H1 (cell line): Measurements from ENCODE around the gene LCN12. TPM values are rescaled to one million over a fixed set of nuclear protein-coding genes. Genes with fewer than 3 reads are reported as not detected.

Experiments
- CTCF ChIA-PET: fragments of 300-600 bp; sonication (Branson Sonifier 250); formaldehyde crosslinking; loops from one replicate; lab custom pipeline; 2021; ENCODE audit not compliant: partially characterized antibody; lab: Charles Lee
- POLR2A ChIA-PET: fragments of 300-600 bp; sonication (Branson Sonifier 250); formaldehyde crosslinking; loops from one replicate; lab custom pipeline; 2021; ENCODE audit warnings: inconsistent platforms; ENCODE audit not compliant: partially characterized antibody; lab: Charles Lee
- DNase-seq, 2 experiments: peaks; one replicate each; pipeline versions ENCODE4 v3.0.0 to v3.0.0-alpha.2; 2010 to 2022; ENCODE audit warnings: low spot score in 2 of 2, low read depth in 1 of 2, mixed read lengths in 1 of 2
- FAIRE-seq: peaks from 2 replicates; lab custom pipeline; 2011; peaks lifted over from hg19 to GRCh38; lab: Jason Lieb, UNC
- H2AFZ ChIP-seq: 2 replicates; pipeline ENCODE4 v1.8.1; 2012; ENCODE audit warnings: low read length, inconsistent platforms
- H2AK5ac ChIP-seq: 2 replicates; pipeline ENCODE4 v1.6.1; 2013; ENCODE audit warnings: low read depth, low read length
- H2BK120ac ChIP-seq: replicated peaks from 2 replicates; pipeline ENCODE3; 2013; ENCODE audit warnings: low read depth, low read length, inconsistent platforms
- H2BK12ac ChIP-seq: 2 replicates; pipeline ENCODE4 v1.6.1; 2013; ENCODE audit warnings: low read depth, low read length
- H2BK15ac ChIP-seq: 2 replicates; pipeline ENCODE4 v1.6.1; 2013; ENCODE audit warnings: low read length
- H2BK20ac ChIP-seq: 2 replicates; pipeline ENCODE4 v1.6.1; 2013; ENCODE audit warnings: low read length
- H2BK5ac ChIP-seq: 2 replicates; pipeline ENCODE4 v1.6.1; 2013; ENCODE audit warnings: low read depth, low read length
- H3K14ac ChIP-seq: 2 replicates; pipeline ENCODE4 v1.6.1; 2013; ENCODE audit warnings: inconsistent platforms; ENCODE audit not compliant: insufficient read length
- H3K18ac ChIP-seq: 2 replicates; pipeline ENCODE4 v1.6.1; 2013; ENCODE audit warnings: low read length; ENCODE audit errors: extremely low read depth
- H3K23ac ChIP-seq: 2 replicates; pipeline ENCODE4 v1.6.1; 2013; ENCODE audit warnings: inconsistent platforms; ENCODE audit not compliant: insufficient read length
- H3K23me2 ChIP-seq: 2 replicates; pipeline ENCODE4 v1.6.1; 2013; ENCODE audit warnings: low read depth, low read length
- H3K27ac ChIP-seq: 2 replicates; pipeline ENCODE4 v1.6.1; 2011; ENCODE audit warnings: low read depth, low read length, inconsistent platforms
- H3K27me3 ChIP-seq, 4 experiments: replicated peaks in 1 of 4; 1 replicate in 1 of 4; 2 replicates in 3 of 4; pipeline versions ENCODE4 v1.6.1 to v1.8.1; 2011 to 2013; ENCODE audit warnings: low read length in 3 of 4, mild to moderate bottlenecking in 3 of 4, inconsistent platforms in 2 of 4, mixed read lengths in 2 of 4, moderate library complexity in 1 of 4; ENCODE audit not compliant: control insufficient read depth in 3 of 4, insufficient read depth in 3 of 4; ENCODE audit errors: extremely low read depth in 1 of 4
- H3K36me3 ChIP-seq, 4 experiments: 2 replicates each; pipeline versions ENCODE4 v1.6.1 to v1.8.1; 2011 to 2013; ENCODE audit warnings: mild to moderate bottlenecking in 4 of 4, low read length in 3 of 4, moderate library complexity in 2 of 4, control low read depth in 1 of 4, inconsistent platforms in 1 of 4; ENCODE audit not compliant: insufficient read depth in 4 of 4, control insufficient read depth in 2 of 4
- H3K4ac ChIP-seq: replicated peaks from 2 replicates; pipeline ENCODE3; 2013; ENCODE audit warnings: low read length, low read depth, mixed read lengths, inconsistent platforms; ENCODE audit not compliant: insufficient read length
- H3K4me1 ChIP-seq, 4 experiments: replicated peaks in 1 of 4; 1 replicate in 1 of 4; 2 replicates in 3 of 4; pipeline versions ENCODE4 v1.6.1 to v1.8.1; 2011 to 2013; ENCODE audit warnings: low read length in 3 of 4, inconsistent platforms in 2 of 4, mixed read lengths in 1 of 4; ENCODE audit not compliant: insufficient read depth in 4 of 4, control insufficient read depth in 3 of 4
- H3K4me2 ChIP-seq, 2 experiments: 2 replicates each; pipeline versions ENCODE4 v1.6.1 to v1.8.1; 2011 to 2013; ENCODE audit warnings: low read depth in 2 of 2, low read length in 2 of 2, control low read depth in 1 of 2, inconsistent platforms in 1 of 2, mild to moderate bottlenecking in 1 of 2; ENCODE audit not compliant: insufficient read depth in 1 of 2
- H3K4me3 ChIP-seq, 4 experiments: fragments of 200-600, 300-600 bp in 1 of 4; sonication (generic), shearing (Covaris generic), sonication (Bioruptor Twin) in 1 of 4; 2 replicates each; pipeline versions ENCODE4 v1.5.1 to v1.8.1; 2011 to 2016; ENCODE audit warnings: low read length in 4 of 4, low read depth in 3 of 4, control low read depth in 2 of 4, inconsistent platforms in 2 of 4, mild to moderate bottlenecking in 2 of 4, mixed read lengths in 1 of 4, moderate library complexity in 1 of 4; ENCODE audit not compliant: insufficient read depth in 2 of 4; ENCODE audit errors: extremely low read depth in 1 of 4
- H3K56ac ChIP-seq: replicated peaks from 2 replicates; pipeline ENCODE3; 2013; ENCODE audit warnings: low read depth, mild to moderate bottlenecking, mixed read lengths, low read length, inconsistent platforms; ENCODE audit not compliant: insufficient read length
- H3K79me1 ChIP-seq: 2 replicates; pipeline ENCODE4 v1.6.1; 2013; ENCODE audit warnings: low read depth, low read length, control low read depth
- H3K79me2 ChIP-seq, 2 experiments: 2 replicates each; pipeline versions ENCODE4 v1.6.1 to v1.8.1; 2012 to 2013; ENCODE audit warnings: low read length in 2 of 2, mild to moderate bottlenecking in 2 of 2, inconsistent platforms in 1 of 2; ENCODE audit not compliant: insufficient read depth in 2 of 2, control insufficient read depth in 1 of 2
- H3K9ac ChIP-seq, 4 experiments: replicated peaks in 1 of 4; 1 replicate in 1 of 4; 2 replicates in 3 of 4; pipeline versions ENCODE4 v1.6.1 to v1.8.1; 2011 to 2013; ENCODE audit warnings: low read depth in 3 of 4, low read length in 3 of 4, control low read depth in 2 of 4, mild to moderate bottlenecking in 2 of 4, moderate library complexity in 2 of 4, inconsistent platforms in 1 of 4; ENCODE audit errors: extremely low read depth in 1 of 4
- H3K9me3 ChIP-seq, 2 experiments: 2 replicates each; pipeline versions ENCODE4 v1.6.1 to v1.8.1; 2012 to 2013; ENCODE audit warnings: mild to moderate bottlenecking in 2 of 2, moderate library complexity in 2 of 2, control low read depth in 1 of 2, inconsistent platforms in 1 of 2, low read depth in 1 of 2, low read length in 1 of 2, mixed read lengths in 1 of 2; ENCODE audit not compliant: insufficient read depth in 2 of 2
- H4K20me1 ChIP-seq, 2 experiments: replicated peaks in 1 of 2; 2 replicates each; pipeline versions ENCODE3 to v1.8.1; 2011 to 2013; ENCODE audit warnings: inconsistent platforms in 2 of 2, low read length in 2 of 2, mild to moderate bottlenecking in 1 of 2; ENCODE audit not compliant: insufficient read depth in 2 of 2, control insufficient read depth in 1 of 2
- H4K5ac ChIP-seq: 2 replicates; pipeline ENCODE4 v1.6.1; 2013; ENCODE audit warnings: low read length, low read depth, mixed read lengths, inconsistent platforms; ENCODE audit not compliant: insufficient read length
- H4K8ac ChIP-seq: 2 replicates; pipeline ENCODE4 v1.8.0; 2013; ENCODE audit warnings: mild to moderate bottlenecking, moderate library complexity, low read length, inconsistent platforms; ENCODE audit not compliant: insufficient read depth; ENCODE audit errors: extremely low read depth
- H4K91ac ChIP-seq: replicated peaks from 2 replicates; pipeline ENCODE3; 2013; ENCODE audit warnings: low read length, mixed read lengths, inconsistent platforms; ENCODE audit not compliant: insufficient read length
- E2F6 ChIP-seq: IDR thresholded peaks from 2 replicates; pipeline ENCODE4 v1.6.1; 2012; ENCODE audit warnings: inconsistent platforms
- EGR1 ChIP-seq: IDR thresholded peaks from 2 replicates; pipeline ENCODE4 v1.6.1; 2011; ENCODE audit warnings: low read depth, low read length, borderline replicate concordance
- JUN ChIP-seq: IDR thresholded peaks from 2 replicates; pipeline ENCODE4 v1.6.1; 2011; ENCODE audit warnings: low read depth, mild to moderate bottlenecking, improper control_type of control experiment, low read length
- KDM4A ChIP-seq: IDR thresholded peaks from one replicate; pipeline ENCODE4 v1.7.1; 2012; ENCODE audit warnings: low read depth, mild to moderate bottlenecking, moderate library complexity, low read length, inconsistent platforms; ENCODE audit not compliant: severe bottlenecking
- RNF2 ChIP-seq: fragments of 200-900, 300-1000 bp; sonication (generic); IDR thresholded peaks from 2 replicates; pipeline ENCODE4 v1.7.1; 2016; ENCODE audit warnings: borderline replicate concordance, low read depth, mild to moderate bottlenecking, antibody characterized with exemption, low read length; ENCODE audit not compliant: poor library complexity, severe bottlenecking; ENCODE audit errors: missing control alignments
- SP4 ChIP-seq: IDR thresholded peaks from 2 replicates; pipeline ENCODE4 v1.6.1; 2012; ENCODE audit warnings: low read length, inconsistent platforms
- TAF7 ChIP-seq: optimal IDR thresholded peaks from 2 replicates; pipeline ENCODE3; 2011; ENCODE audit warnings: low read depth, mild to moderate bottlenecking, inconsistent platforms, low read length, moderate library complexity, borderline replicate concordance
- TCF12 ChIP-seq: IDR thresholded peaks from 2 replicates; pipeline ENCODE4 v1.6.1; 2011; ENCODE audit warnings: low read depth, mild to moderate bottlenecking, low read length
- TEAD4 ChIP-seq: IDR thresholded peaks from 2 replicates; pipeline ENCODE4 v1.6.1; 2012; ENCODE audit warnings: low read depth, low read length, inconsistent platforms, mixed read lengths
- ZNF274 ChIP-seq: IDR thresholded peaks from 2 replicates; pipeline ENCODE4 v1.7.0; 2012; ENCODE audit warnings: low read length, borderline replicate concordance; ENCODE audit errors: extremely low read depth
- WGBS, 2 experiments: shearing (Covaris generic) in 1 of 2; methylation state at CpG; one replicate each; pipeline versions ENCODE4 v1.1.6 to v1.1.7; 2013 to 2015; ENCODE audit warnings: low lambda C conversion rate in 2 of 2, mixed read lengths in 2 of 2, inconsistent platforms in 1 of 2, low coverage in 1 of 2, missing lambda C conversion rate in 1 of 2; ENCODE audit not compliant: insufficient replicate concordance in 2 of 2, insufficient coverage in 1 of 2, insufficient read length in 1 of 2; ENCODE audit errors: extremely low coverage in 1 of 2, missing lambda C conversion rate in 1 of 2; 5-methylcytosine and 5-hydroxymethylcytosine counted together
- polyA plus RNA-seq, 7 experiments: library from polyadenylated mRNA; depleted of rRNA in 3 of 7; stranded (reverse) in 5 of 7; unstranded in 2 of 7; fragments of >200 nt in 5 of 7; fragments of 200-250 nt in 2 of 7; gene quantifications; 1 replicate in 5 of 7; 2 replicates in 1 of 7; 4 replicates in 1 of 7; pipeline versions ENCODE4 v1.2.1 to v1.2.3, GENCODE V29; 2011 to 2013; ENCODE audit warnings: missing spikeins in 2 of 7, mixed read lengths in 2 of 7
- total RNA-seq: library from RNA; stranded (reverse); fragmentation: NEBNext Ultra II Directional; extraction: Animal tissue kit (Norgen Biotek cat#: 25700); gene quantifications from 2 replicates; pipeline ENCODE4 v1.2.1, GENCODE V29; 2021

LCN12 gene
- total and polyA plus RNA-seq, 2 of the 8 experiments (the other 6 are each of a cell fraction or from before 2014, with no cell fraction given) = 1.1 to 1.7 TPM

GRCh38 chr9:136978073-136978864, 26.2 kb downstream of the LCN12 start:
- peak overlapping the region in 1 of 4 experiments; percentile 34; a peak in 2 of 7 replicates for H3K9ac ChIP-seq
- no peak overlapping the region for H2AK5ac ChIP-seq
- CTCF ChIA-PET = interaction anchor here (0.6 to 5.6 kb wide), 12 partner anchors 10 to 171 kb away, joined by 3 to 41 read pairs (median 5); partner anchors contain the start of gene PAXX
- no peak overlapping the region for H4K91ac ChIP-seq
- H3K27me3 ChIP-seq = peaks cover 0 to 5% (median 2%) of the 10 kb centered on the region in 4 experiments; a peak in 2 of 7 replicates
- H3K79me1 ChIP-seq = no peaks in the 10 kb centered on the region
- FAIRE-seq (no peak), DNase-seq (peak; percentile 68 to 98)
- H3K4me2 ChIP-seq = peak overlapping the region; percentile 69 to 91
- no peaks in the 10 kb centered on the region for H3K79me2 ChIP-seq
- H3K23me2 ChIP-seq = peaks cover 8% of the 10 kb centered on the region; the same call in 1 of the 2 replicates
- no peak overlapping the region for H4K5ac ChIP-seq
- no peak overlapping the region for H2BK20ac ChIP-seq
- H3K9me3 ChIP-seq = no peaks in the 10 kb centered on the region
- POLR2A ChIA-PET = interaction anchor here (0.9 to 1.0 kb wide), 3 partner anchors 15 to 19 kb away, joined by 3 to 4 read pairs (median 3); partner anchors contain the start of gene CLIC3
- H3K23ac ChIP-seq = no peak overlapping the region
- H2BK5ac ChIP-seq = no peak overlapping the region; the same call in 1 of the 2 replicates
- H3K18ac ChIP-seq = peak overlapping the region; percentile 78
- no peak overlapping the region for H3K14ac ChIP-seq
- peak overlapping the region; percentile 38 for H3K4ac ChIP-seq
- no peak overlapping the region for H2AFZ ChIP-seq
- no peak overlapping the region for H2BK15ac ChIP-seq
- no peak overlapping the region for H3K27ac ChIP-seq
- H3K56ac ChIP-seq = no peak overlapping the region
- H3K4me3 ChIP-seq = peak overlapping the region; percentile 43 to 73 (median 52)
- peaks cover 0 to 2% of the 10 kb centered on the region in 2 experiments for H4K20me1 ChIP-seq
- peak overlapping the region; percentile 25; the same call in 1 of the 2 replicates for H4K8ac ChIP-seq
- peak overlapping the region; percentile 80; the same call in 1 of the 2 replicates for H2BK12ac ChIP-seq
- H3K4me1 ChIP-seq = peaks cover 0 to 12% (median 5%) of the 10 kb centered on the region in 4 experiments; a peak in 5 of 7 replicates
- no peak overlapping the region for H2BK120ac ChIP-seq
- no peaks in the 10 kb centered on the region for H3K36me3 ChIP-seq
- 3% methylated on average over 18 of the region's 78 CpGs; no CpG with 5 or more reads in 1 of the 2 experiments for WGBS, 2 experiments
- TF ChIP-seq EGR1 = peak; percentile 37; the same call in 1 of the 2 replicates
- peak; percentile 30 for TF ChIP-seq TAF7
- TF ChIP-seq E2F6 = 0 out of 2 replicates have a peak, but pooled peaks have one; percentile 13
- TF ChIP-seq RNF2 = no peak
- TF ChIP-seq KDM4A = peak; percentile 37
- no peak for TF ChIP-seq TCF12
- no peak for TF ChIP-seq JUN
- no peak for TF ChIP-seq ZNF274
- TF ChIP-seq TEAD4 = peak; percentile 77
- peak; percentile 75; the same call in 1 of the 2 replicates for TF ChIP-seq SP4
